Mononuclear cell (primary cell): ENCODE data around the gene OSBPL2. TPM values are rescaled to one million over a fixed set of nuclear protein-coding genes. Genes with fewer than 3 reads are reported as not detected.

Experiments
- H3K27me3 ChIP-seq: 2 replicates; pipeline ENCODE4 v1.6.0; 2011; ENCODE audit warnings: low read length, control low read depth; ENCODE audit not compliant: insufficient read depth
- H3K4me1 ChIP-seq: 2 replicates; pipeline ENCODE4 v1.5.1; 2011; ENCODE audit warnings: mild to moderate bottlenecking, low read length, control low read depth; ENCODE audit not compliant: insufficient read depth
- H3K4me3 ChIP-seq: 2 replicates; pipeline ENCODE4 v1.5.1; 2011; ENCODE audit warnings: mild to moderate bottlenecking, low read length, moderate library complexity
- H3K9me3 ChIP-seq: 2 replicates; pipeline ENCODE4 v1.5.1; 2011; ENCODE audit warnings: low read depth, mild to moderate bottlenecking, control low read depth, low read length
- total RNA-seq: library from RNA; depleted of rRNA; stranded (reverse); fragments of >200 nt; gene quantifications from one replicate; pipeline ENCODE4 v1.2.3, GENCODE V29; 2012

The OSBPL2 gene
- total RNA-seq: 36.0 TPM

- Histone ChIP-seq H3K4me1 (peaks cover 41% of the 10 kb centered on the region), H3K4me3 (peak within 1 kb of the TSS; percentile 48), H3K9me3 (no peaks in the 10 kb centered on the region), H3K27me3 (no peaks in the 10 kb centered on the region)
Observed at GRCh38 chr20:62237801-62238568, at the start of gene OSBPL2. TSS of gene OSBPL2 (plus strand) at chr20:62238521. CDS start at chr20:62256185, 17,664 bp downstream.

- Histone ChIP-seq H3K4me3 (no peak overlapping the region), H3K27me3 (no peaks in the 10 kb centered on the region), H3K9me3 (no peaks in the 10 kb centered on the region), H3K4me1 (peaks cover 13% of the 10 kb centered on the region)
Observed at GRCh38 chr20:62190639-62191411, 47.5 kb upstream of the OSBPL2 start.

DNA sequence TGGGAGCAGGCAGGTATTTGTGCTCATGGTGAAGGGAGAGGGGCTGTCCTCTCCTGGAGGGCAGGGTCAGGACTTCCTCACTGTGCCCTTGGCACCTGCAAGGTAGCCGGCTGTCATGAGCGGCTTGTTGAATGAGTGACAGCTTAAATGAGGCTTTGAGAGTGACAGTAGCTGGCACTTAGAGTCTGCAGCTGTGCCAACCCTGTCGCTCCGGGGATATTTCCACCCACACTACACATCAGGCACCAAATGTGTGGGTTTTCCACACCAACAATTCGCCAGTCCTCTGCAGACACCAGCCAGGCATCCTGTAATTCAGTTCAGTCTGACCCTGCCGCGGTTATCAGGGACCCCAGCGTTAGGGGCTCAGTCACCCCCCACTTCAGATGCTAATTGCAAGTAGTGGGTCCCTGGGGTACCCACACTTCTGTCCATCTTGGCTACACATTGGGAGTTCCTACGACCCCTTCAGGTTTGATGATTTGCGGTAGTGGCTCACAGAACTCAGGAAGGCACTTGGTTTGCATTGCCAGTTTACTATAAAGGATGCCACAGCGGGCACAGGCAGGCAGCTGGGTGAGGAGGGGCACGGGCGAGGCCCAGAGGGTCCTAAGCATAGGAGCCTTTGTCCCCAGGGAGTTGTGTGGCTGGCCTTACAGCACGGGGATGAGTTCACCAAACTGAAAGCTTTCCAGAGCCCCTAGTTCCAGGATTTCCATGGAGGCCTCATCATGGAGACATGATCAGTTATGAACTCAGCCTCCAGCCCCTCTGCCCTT lies 46.4 kb upstream of the OSBPL2 start:
- H3K27me3 ChIP-seq: no peaks in the 10 kb centered on the region
- no peak overlapping the region for H3K4me3 ChIP-seq
- no peaks in the 10 kb centered on the region for H3K9me3 ChIP-seq
- H3K4me1 ChIP-seq: peaks cover 7% of the 10 kb centered on the region

- Histone ChIP-seq H3K4me3 (no peak overlapping the region), H3K27me3 (no peaks in the 10 kb centered on the region), H3K4me1 (peaks cover under 1% of the 10 kb centered on the region), H3K9me3 (no peaks in the 10 kb centered on the region)
Observed at GRCh38 chr20:62192635-62193034, 45.7 kb upstream of the OSBPL2 start.

- H3K9me3 ChIP-seq: no peaks in the 10 kb centered on the region
- no peaks in the 10 kb centered on the region for H3K27me3 ChIP-seq
Observed at GRCh38 chr20:62193079-62194025, 45.0 kb upstream of the OSBPL2 start.

DNA sequence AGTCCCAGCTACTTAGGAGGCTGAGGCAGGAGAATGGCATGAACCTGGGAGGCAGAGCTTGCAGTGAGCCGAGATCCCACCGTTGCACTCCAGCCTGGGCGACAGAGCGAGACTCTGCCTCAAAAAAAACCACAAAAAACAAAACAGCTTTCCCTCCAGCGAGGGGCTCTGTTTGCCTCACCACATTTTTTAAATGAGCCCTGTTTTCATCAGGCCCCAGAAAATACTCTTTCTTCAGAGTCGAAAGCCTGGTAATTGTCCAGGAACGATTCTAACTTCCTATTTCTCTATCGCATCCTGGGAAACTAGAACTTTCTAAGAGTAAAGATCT lies 43.3 kb upstream of the OSBPL2 start:
- no peak overlapping the region for H3K4me3 ChIP-seq
- no peaks in the 10 kb centered on the region for H3K9me3 ChIP-seq

More at GRCh38 chr20:62193079-62194025, 45.0 kb upstream of the OSBPL2 start:
- Histone ChIP-seq H3K4me3 (no peak overlapping the region), H3K4me1 (no peaks in the 10 kb centered on the region)

GRCh38 chr20:62195736-62196135 lies 42.6 kb upstream of the OSBPL2 start:
- Histone ChIP-seq H3K9me3 (no peaks in the 10 kb centered on the region), H3K4me3 (no peak overlapping the region), H3K4me1 (no peaks in the 10 kb centered on the region), H3K27me3 (no peaks in the 10 kb centered on the region)

More for the DNA sequence above, 43.3 kb upstream of the OSBPL2 start:
- Histone ChIP-seq H3K27me3 (no peaks in the 10 kb centered on the region), H3K4me1 (no peaks in the 10 kb centered on the region)

DNA sequence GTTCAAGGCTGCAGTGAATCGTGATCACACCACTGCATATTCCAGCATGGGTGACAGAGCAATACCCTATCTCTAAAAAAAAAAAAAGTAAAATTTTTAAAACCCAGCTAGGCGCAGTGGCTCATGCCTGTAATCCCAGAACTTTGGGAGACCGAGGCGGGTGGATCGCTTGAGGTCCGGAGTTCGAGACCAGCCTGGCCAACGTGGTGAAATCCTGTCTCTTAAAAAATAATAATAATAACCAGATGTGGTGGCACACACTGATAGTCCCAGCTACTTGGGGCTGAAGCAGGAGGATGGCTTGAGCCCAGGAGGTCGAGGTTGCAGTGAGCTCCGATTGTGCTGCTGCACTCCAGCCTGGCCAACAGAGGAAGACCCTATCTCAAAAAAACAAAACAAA lies 42.0 kb upstream of the OSBPL2 start:
- H3K27me3 ChIP-seq: no peaks in the 10 kb centered on the region
- no peaks in the 10 kb centered on the region for H3K9me3 ChIP-seq
- H3K4me3 ChIP-seq: no peak overlapping the region
- H3K4me1 ChIP-seq: no peaks in the 10 kb centered on the region

DNA sequence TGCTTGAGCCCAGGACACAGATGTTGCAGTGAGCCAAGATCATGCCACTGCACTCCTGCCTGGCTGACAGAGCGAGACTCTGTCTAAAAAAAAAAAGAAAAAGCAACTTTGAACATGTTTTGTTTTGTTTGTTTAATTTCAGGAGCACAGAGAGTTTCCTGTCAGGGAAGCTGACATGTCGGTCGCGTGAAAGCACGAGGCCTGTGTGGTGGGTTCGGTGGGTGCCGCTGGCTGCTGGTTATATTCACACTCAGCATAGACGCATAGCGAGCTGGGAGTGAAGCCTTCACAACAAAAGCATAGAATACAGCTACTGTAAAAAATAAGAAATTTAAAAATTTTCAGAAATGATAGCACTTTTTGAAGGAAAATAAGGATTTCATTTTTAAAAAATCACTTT lies 41.0 kb upstream of the OSBPL2 start:
- Histone ChIP-seq H3K4me3 (no peak overlapping the region), H3K4me1 (no peaks in the 10 kb centered on the region), H3K9me3 (no peaks in the 10 kb centered on the region), H3K27me3 (no peaks in the 10 kb centered on the region)

DNA sequence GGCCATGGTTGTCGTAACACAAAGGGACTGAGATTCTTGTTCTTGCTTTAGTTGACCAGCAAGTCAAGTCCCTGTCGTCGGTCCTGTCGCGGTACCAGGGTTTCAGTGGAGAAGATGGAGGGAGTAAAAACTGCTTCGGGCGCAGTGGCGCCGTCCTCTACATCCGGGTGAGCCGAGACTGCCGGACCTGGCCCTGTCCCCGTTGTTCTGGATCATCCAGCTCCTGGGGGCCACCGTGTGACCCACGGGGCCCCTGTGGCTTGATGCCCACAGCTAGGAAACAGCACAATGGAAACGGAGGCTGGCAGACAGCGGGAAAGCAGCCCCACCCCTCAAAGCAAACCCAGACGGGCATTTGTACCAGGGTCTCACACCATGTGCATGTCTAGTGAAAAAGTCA lies 40.5 kb upstream of the OSBPL2 start:
- Histone ChIP-seq H3K4me1 (no peaks in the 10 kb centered on the region), H3K27me3 (no peaks in the 10 kb centered on the region), H3K9me3 (no peaks in the 10 kb centered on the region), H3K4me3 (no peak overlapping the region)

DNA sequence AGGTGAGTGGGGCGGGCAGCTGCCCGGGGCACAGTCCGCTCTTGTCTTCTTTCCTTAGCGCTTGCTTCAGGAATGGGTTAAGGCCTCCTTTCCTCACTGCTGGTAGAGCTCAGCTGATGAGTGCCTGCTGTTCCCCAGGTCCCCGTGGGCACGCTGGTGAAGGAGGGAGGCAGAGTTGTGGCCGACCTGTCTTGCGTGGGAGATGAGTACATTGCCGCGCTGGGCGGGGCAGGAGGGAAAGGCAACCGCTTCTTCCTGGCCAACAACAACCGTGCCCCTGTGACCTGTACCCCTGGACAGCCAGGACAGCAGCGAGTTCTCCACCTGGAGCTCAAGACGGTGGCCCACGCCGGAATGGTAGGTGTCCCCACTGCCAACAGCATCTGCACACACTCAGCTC lies 39.8 kb upstream of the OSBPL2 start:
- no peaks in the 10 kb centered on the region for H3K27me3 ChIP-seq
- no peak overlapping the region for H3K4me3 ChIP-seq
- no peaks in the 10 kb centered on the region for H3K4me1 ChIP-seq
- H3K9me3 ChIP-seq: no peaks in the 10 kb centered on the region

- Histone ChIP-seq H3K4me3 (no peak overlapping the region), H3K9me3 (no peaks in the 10 kb centered on the region), H3K27me3 (no peaks in the 10 kb centered on the region), H3K4me1 (no peaks in the 10 kb centered on the region)
Observed at GRCh38 chr20:62198931-62199330, 39.4 kb upstream of the OSBPL2 start.

DNA sequence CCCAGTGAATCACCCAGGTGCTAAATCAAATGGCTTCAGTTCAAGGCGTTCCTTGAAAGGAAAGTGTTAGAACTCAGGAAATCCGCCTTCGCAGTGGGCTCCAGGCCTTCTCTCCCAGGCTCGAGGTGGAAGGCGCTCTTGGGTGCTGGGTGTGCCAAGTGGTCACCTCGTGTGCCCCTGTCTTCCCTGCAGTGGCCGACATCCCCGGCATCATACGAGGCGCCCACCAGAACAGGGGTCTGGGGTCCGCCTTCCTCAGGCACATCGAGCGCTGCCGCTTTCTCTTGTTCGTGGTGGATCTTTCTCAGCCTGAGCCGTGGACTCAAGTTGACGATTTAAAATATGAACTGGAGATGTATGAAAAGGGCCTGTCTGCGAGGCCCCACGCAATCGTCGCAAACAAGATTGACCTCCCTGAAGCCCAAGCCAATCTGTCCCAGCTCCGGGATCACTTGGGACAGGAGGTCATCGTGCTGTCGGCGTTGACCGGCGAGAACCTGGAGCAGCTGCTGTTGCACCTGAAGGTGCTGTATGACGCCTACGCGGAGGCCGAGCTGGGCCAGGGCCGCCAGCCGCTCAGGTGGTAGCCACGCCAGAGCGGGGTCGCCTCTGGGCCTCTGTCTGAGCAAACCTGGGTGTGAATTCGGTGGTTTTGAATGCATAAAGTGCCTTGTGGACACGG lies 37.7 kb upstream of the OSBPL2 start:
- no peak overlapping the region for H3K4me3 ChIP-seq
- H3K27me3 ChIP-seq: no peaks in the 10 kb centered on the region

More for the DNA sequence above, 37.7 kb upstream of the OSBPL2 start:
- no peaks in the 10 kb centered on the region for H3K9me3 ChIP-seq
- no peaks in the 10 kb centered on the region for H3K4me1 ChIP-seq
